Jurkat, Clone E6-1 (cell line): ENCODE measurements around the gene CALML5.

Experiments
- DNase-seq: peaks from one replicate; pipeline ENCODE4 v3.0.0-alpha.2; 2011; ENCODE audit warnings: low read depth, low spot score
- H3K4me3 ChIP-seq: 2 replicates; pipeline ENCODE4 v1.5.1; 2011; ENCODE audit warnings: mild to moderate bottlenecking, low read length, control low read depth, moderate library complexity

The CALML5 gene

DNA sequence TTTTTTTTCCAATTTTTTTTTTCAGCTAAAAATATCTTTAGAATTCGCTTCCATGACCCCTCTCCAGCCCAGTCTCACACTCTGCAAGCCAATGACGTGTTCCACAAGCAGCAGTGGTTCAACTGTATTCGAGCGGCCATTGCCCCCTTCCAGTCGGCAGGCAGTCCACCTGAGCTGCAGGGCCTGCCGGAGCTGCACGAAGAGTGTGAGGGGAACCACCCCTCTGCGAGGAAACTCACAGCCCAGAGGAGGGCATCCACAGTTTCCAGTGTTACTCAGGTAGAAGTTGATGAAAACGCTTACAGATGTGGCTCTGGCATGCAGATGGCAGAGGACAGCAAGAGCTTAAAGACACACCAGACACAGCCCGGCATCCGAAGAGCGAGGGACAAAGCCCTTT, 42.8 kb downstream of the CALML5 start:
- H3K4me3 ChIP-seq: no peak overlapping the region
- DNase-seq: no peak

GRCh38 chr10:5453749-5454489, 45.5 kb downstream of the CALML5 start:
- no peak for DNase-seq
- H3K4me3 ChIP-seq: no peak overlapping the region

DNA sequence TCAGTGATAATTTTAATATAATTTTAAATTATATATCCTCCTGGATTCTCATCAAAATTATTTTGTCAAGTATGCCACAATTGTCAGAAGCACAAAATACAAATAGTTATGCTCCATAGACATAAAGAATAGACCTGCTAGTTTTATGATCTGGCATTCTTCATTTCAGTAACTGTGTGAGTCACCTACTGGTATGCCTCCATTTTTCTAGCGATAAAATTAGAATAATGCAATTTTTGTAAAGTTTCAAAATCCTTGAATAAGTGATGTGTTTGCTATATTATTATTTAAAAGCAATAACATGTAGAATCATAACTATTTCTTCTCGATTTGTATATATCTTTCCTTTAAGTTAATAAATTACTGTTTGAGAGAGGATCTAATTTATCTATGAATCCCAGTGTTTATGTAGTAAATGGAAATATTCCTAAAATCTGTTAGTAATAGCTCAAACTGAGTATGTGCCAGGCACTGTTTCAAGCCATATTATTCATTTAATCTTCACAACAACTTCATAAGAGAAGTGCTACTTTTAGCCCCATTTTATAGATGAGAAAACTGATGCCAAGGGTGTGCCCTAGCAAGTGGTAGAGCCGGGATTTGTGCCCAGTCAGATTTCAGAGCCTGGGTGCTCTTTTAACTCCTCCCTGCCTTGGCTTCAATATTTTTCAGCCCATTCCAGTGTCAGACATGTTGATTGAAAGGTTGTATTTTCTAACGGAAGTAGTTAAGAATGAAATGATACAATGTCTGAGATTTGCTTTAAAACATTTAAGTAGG, 48.6 kb downstream of the CALML5 start:
- no peak overlapping the region for H3K4me3 ChIP-seq
- no peak for DNase-seq

GRCh38 chr10:5449823-5450222, 49.5 kb downstream of the CALML5 start:
- no peak overlapping the region for H3K4me3 ChIP-seq
- DNase-seq: no peak

DNA sequence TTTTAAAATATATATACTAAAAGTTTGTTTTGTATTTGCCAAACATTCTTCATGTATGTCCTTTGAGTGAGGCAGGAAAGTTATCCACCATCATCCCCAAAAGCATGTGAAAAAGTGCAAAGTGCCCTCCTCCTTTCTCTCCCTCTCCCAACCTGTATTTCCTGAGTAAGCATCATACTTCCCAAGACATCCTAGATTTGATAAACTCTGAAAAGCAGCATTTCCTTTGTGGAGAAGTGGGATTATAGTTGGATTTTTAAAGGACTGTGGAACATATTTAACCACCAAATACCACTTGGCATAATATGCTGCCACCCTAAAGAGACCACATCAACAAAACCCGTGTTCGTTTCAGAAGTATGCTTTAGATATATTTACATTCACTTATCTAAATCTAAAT, 50.1 kb downstream of the CALML5 start:
- no peak overlapping the region for H3K4me3 ChIP-seq
- no peak for DNase-seq
